ENCODE data around the gene KDM5D.

The KDM5D gene

DNA sequence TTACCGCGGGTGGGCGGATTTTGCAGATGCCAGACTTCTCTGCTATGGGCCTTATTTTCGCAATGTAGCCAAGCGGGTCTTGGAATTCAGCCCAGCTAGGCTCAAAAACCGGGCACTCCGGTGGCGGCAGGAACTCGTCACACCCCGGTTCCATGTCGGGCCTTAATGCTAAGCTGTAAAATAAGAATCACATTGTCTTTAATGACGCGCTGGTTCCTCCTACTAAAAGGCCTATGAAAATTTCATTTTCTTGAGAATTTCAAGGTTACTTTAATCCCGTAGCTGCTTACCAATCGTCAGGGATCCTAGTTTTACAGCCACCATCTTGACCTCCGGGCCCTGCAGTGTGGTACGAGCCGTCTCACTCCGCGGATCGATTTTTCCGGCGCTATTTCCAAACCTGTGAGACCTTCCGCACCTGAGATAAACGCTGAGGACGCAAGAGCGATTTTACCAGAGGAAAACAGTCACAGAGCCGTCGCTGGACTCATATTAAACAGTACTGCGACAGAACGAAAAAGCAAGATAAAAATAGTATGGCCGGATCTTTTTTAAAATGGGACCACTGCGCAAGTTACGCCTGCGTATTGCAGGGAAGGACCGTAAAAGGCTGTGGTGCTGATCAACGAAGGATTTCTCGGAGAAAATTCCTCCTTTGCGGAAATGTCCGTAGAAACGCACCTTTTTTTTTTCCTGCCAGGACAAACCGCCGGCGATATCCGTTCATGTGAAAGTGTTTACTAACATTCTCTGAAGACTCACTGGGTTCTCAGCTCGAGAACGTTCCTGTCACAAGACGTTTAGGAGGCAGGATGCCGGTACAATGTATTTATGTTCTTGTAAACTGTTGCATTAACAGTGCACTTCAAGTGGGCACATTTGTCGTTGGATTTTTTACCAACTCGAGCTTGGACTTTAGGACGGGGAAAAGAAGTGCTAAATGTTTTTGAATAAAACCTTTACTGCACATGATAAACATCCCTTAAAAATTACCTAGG, at the start of gene KDM5D:
TSS of gene KDM5D (minus strand) at position 346 of the 998 bp plus-strand sequence. CDS start at position 154, 192 bp downstream.
- no peak for TF ChIP-seq GATA3 (IDR thresholded peaks at IDR 0.05; ENCODE audit: low read depth, low read length)
- no peak for TF ChIP-seq GATA2 (IDR thresholded peaks at IDR 0.05; ENCODE audit: low read depth, low read length)

DNA sequence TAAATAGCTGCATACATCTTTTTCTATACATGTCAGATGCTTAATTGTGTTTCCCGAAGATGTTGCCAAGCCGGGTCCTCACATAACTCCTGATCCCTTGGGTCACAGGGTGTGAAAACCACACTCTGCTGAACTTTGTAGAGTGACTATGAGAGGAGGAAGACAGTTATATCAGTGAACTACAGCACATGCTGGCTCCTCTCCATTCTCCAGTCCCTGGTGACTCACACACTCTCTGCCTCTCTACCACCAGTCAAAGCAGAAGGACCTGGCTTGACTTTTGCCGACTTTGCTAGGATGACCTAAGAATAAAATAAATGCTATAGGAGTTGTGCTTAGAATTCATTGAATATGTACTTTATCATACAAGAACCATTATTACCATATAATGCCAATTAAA, 23.8 kb upstream of the KDM5D start:
- no peak for TF ChIP-seq GATA2 (IDR thresholded peaks at IDR 0.05; ENCODE audit: low read depth, low read length)
- TF ChIP-seq GATA3 (IDR thresholded peaks at IDR 0.05; ENCODE audit: low read depth, low read length), result no peak

DNA sequence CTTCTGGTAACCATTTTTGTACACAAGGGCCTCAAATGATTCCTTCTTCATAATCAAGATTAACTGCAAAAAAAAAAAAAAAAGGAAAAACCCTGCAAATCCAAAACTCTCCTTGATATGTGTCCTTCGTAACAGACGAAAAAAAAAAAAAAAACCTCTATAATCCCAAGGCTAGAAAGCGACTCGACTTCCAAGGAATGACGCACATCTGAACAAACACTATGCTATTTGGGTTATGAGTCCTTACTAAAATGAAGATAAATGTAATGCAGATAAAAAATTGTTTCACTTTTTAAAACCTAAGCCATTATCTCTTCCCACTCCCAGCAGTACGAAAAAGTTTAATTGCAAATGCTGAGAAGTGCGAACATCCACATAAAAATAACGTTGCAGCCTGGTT, 1.2 kb downstream of the KDM5D start:
- TF ChIP-seq GATA2 (IDR thresholded peaks at IDR 0.05; ENCODE audit: low read depth, low read length), result no peak

DNA sequence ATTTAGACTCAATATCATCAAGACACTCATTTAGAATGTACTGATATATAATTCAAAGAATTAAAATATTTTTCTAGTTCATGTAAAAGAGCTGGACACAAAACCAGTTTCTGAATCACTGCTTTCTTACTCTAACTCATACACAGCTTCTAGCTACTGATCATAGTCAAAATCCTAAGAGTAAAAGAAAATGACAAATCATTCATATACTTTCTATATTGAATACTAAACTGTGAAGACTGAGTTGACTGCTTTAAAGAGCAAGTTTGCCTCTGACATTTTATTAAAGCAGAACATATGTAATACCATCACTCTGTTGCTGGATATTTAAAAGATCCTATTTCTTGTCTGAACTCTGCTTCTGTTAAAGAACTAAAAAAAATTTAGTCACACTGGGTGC, 2.4 kb downstream of the KDM5D start:
- TF ChIP-seq GATA2 (IDR thresholded peaks at IDR 0.05; ENCODE audit: low read depth, low read length), result no peak
- TF ChIP-seq GATA3 (IDR thresholded peaks at IDR 0.05; ENCODE audit: low read depth, low read length), result no peak

DNA sequence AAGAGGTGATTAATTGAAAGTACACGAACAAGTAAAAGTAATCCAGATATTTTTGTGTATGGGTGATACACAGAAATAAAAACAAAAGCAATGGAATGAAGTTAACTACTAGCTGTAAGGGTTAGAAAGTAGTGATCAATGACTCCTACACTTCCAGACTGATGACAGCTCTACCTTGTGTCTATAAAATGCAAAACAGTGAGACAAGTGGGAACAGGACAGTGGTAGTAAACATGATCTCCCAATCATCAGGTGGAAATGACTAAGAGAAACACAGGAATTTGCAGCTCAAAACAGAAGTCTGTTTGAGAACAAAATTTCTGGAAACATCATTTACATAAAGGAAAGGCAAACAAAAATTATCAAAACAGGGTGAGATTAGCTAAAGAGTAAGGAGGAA, 10.1 kb downstream of the KDM5D start:
- TF ChIP-seq GATA2 (IDR thresholded peaks at IDR 0.05; ENCODE audit: low read depth, low read length) (no peak), GATA3 (IDR thresholded peaks at IDR 0.05; ENCODE audit: low read depth, low read length) (no peak)

DNA sequence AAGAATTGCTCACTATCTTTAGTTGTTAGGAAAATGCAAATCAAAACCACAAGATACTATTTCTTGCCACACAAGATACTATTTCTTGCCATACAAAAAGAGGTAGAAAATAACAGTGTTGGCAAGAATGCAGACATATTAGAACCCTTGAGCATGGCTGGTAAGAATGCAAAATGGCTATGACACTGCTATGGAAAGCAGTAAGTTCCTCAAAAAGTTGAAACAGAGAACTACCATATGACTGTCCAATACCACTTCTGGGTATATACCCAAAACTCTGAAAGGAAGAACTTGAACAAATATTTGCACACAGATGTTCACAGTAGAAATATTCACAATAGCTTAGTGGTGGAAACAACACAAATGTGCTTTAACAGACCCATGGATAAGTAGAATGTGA, 26.6 kb downstream of the KDM5D start:
- TF ChIP-seq GATA2 (IDR thresholded peaks at IDR 0.05; ENCODE audit: low read depth, low read length) (no peak), GATA3 (IDR thresholded peaks at IDR 0.05; ENCODE audit: low read depth, low read length) (no peak)

DNA sequence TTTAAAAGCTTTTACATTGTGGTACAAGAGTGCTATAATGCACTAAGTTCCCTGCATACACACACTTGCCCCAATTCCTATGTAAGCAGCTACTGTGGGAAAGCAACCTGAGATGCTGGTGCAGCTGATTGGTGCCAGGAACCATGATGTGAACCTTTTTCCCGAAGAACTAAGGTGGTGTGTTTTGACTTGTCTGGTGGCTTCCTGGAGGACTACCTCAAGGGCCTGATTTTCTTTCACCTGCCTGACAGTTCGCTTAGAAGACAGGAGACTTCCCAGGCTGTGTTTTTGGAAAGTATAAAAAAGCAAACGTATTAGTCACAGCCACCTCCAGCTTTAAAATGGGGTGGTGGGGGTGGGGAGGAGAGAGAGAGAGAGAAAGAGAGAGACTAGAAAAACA, 27.4 kb downstream of the KDM5D start:
- TF ChIP-seq GATA2 (IDR thresholded peaks at IDR 0.05; ENCODE audit: low read depth, low read length), result no peak
- TF ChIP-seq GATA3 (IDR thresholded peaks at IDR 0.05; ENCODE audit: low read depth, low read length), result no peak

DNA sequence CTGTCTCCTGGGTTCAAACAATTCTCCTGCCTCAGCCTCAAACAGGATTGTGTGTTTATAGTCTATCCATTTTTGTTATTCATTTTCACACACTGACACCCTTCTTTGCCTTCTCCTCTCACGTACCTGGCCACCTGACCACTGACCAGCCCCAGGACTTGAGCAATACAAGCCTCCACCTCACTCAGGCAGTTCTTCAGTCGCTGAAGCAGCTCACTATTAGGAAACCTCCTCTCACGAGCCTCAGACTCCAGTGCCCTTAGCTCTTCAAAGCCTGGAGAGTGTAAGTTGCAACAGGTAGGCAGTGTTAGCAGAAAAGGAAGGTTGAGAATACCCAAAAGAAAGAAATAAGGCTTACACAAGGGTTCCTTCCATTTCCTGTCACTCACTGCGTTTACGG, 29.3 kb downstream of the KDM5D start:
- TF ChIP-seq GATA3 (IDR thresholded peaks at IDR 0.05; ENCODE audit: low read depth, low read length) (no peak), GATA2 (IDR thresholded peaks at IDR 0.05; ENCODE audit: low read depth, low read length) (no peak)

DNA sequence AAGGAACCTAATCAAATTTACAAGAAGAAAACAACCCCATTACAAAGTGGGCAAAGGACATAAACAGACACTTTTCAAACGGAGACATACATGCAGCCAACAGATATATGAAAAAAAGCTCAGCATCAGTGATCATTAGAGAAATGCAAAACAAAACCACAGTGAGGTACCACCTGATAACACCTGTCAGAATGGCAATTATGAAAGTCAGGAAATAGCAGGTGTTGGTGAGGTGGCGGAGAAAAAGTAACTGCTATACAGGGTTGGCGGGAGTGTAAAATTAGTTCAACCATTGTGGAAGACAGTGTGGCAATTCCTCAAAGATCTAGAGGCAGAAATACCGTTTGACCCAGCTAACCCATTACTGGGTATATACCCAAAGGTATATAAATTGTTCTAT, 31.1 kb downstream of the KDM5D start:
- TF ChIP-seq GATA3 (IDR thresholded peaks at IDR 0.05; ENCODE audit: low read depth, low read length) (no peak), GATA2 (IDR thresholded peaks at IDR 0.05; ENCODE audit: low read depth, low read length) (no peak)

DNA sequence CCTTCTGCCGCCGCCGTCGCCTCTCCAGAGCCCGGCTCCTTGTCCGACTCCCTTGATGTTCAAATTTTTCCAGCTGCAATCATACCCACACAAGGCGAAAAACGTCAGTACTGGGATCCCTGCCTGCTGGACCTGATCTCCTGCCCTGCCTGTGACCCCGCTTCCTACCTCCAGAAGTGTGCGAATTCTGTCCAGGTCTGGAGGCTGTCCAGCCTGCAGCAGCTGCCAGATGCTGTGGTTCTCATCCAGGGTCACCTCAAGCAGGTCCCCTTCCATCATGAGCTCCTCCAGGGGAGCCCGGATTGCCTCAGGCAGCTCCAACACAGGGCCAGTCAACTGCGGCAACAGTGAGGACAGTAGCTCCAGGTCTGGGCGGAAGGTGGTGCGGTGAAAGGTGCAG, 38.3 kb downstream of the KDM5D start:
- TF ChIP-seq GATA2 (IDR thresholded peaks at IDR 0.05; ENCODE audit: low read depth, low read length) (no peak), GATA3 (IDR thresholded peaks at IDR 0.05; ENCODE audit: low read depth, low read length) (no peak)

DNA sequence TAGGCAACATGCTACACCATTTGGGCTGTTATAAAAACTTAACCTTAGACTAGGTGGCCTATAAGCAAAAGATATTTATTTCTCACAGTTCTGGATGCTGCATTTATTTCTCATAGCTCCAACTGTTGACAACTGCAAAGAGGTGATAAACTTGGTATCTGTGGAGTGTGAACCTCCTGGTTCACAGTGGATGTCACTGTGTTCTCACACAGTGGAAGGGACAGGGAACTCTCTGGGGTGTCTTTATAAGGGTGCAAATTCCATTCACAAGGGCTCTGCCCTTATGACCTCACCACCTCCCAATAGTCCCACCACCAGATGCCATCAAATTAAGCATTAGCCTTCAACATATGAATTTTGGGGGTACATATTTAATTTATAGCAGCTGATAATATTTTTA, 46.0 kb downstream of the KDM5D start:
- no peak for TF ChIP-seq GATA2 (IDR thresholded peaks at IDR 0.05; ENCODE audit: low read depth, low read length)
- no peak for TF ChIP-seq GATA3 (IDR thresholded peaks at IDR 0.05; ENCODE audit: low read depth, low read length)

DNA sequence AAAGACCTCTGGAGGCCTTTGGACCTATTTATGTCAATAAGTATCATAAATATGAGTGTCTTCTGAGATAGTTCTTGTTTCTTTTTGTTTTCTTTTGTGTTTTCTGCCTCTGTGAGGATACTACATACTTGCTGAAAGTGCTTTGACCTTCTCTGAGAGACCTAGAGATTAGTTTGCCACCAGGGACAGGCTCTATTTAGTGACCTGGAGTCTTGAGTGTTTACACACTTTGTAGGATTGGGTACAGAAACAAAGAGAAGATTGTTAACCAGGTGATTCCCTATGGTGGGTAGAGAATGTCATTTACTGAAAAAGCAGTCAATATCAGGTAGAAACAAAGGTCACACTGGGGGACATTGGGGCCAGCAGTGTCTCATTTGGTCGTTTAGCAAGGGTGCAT, 63.7 kb downstream of the KDM5D start:
- TF ChIP-seq GATA2 (IDR thresholded peaks at IDR 0.05; ENCODE audit: low read depth, low read length) (no peak), GATA3 (IDR thresholded peaks at IDR 0.05; ENCODE audit: low read depth, low read length) (no peak)
